Measurements from ENCODE around the gene WDFY4.

The WDFY4 gene

DNA sequence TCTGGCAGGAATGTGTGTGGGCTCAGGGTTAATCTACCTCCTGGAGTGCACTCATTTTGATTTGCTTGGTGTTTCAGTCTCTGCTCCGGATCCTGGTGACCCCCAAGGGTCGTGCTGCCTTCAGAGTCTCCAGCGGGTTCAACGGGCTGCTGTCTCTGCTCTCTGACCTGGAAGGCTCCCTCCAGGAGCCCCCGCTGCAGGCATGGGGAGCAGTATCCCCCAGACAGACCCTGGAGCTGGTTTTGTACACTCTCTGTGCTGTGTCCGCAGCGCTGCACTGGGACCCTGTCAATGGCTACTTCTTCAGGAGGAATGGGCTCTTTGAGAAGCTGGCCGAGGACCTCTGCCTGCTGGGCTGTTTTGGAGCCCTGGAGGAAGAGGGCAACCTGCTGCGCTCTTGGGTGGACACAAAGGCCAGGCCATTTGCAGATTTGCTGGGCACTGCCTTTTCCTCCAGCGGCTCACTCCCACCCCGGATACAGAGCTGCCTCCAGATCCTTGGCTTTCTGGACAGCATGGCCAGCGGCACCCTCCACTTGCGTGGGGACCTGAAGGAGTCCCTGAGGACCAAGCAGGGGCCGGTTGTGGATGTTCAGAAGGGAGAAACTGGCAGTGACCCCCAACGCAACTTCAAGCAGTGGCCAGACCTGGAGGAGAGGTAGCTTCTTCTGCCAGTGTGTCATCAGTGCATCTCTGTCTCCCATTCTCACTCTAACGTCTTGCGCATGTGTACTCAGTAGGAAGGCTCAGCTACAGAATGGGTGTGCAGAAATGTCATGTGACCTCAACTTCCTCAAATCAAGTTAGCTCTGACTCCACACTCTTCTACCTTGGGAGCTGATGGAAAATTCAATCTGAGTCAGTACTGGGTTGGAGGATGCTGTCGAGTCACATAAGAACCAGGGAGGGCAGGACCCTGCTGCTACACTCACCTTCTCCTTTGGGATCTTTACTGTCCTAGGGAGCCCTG, 58.5 kb downstream of the WDFY4 start:
- ATAC-seq = no peak
- no peak for TF ChIP-seq ESRRG (CRISPR knock-in tag; IDR thresholded peaks at IDR 0.05)
- TF ChIP-seq ARNTL (CRISPR knock-in tag; IDR thresholded peaks at IDR 0.05; ENCODE audit: borderline replicate concordance, low read depth) = no peak
- no peak for TF ChIP-seq ZNF565 (CRISPR knock-in tag; conservative IDR thresholded peaks at IDR 0.05; ENCODE audit: low read depth)
- no peak for TF ChIP-seq ZFP30 (CRISPR knock-in tag; IDR thresholded peaks at IDR 0.05)
- TF ChIP-seq ZC3H10 (CRISPR knock-in tag; IDR thresholded peaks at IDR 0.05) = no peak
- no peak for TF ChIP-seq TOX (CRISPR knock-in tag; IDR thresholded peaks at IDR 0.05; ENCODE audit: borderline replicate concordance)
- no peak for TF ChIP-seq PATZ1 (CRISPR knock-in tag; IDR thresholded peaks at IDR 0.05; ENCODE audit: borderline replicate concordance)
- TF ChIP-seq ZNF70 (CRISPR knock-in tag; IDR thresholded peaks at IDR 0.05) = no peak
- no peak for TF ChIP-seq ISL1 (CRISPR knock-in tag; IDR thresholded peaks at IDR 0.05)
- no peak for TF ChIP-seq PPARA (CRISPR knock-in tag; IDR thresholded peaks at IDR 0.05; ENCODE audit: borderline replicate concordance)
- TF ChIP-seq ZNF8 (CRISPR knock-in tag; IDR thresholded peaks at IDR 0.05) = no peak

DNA sequence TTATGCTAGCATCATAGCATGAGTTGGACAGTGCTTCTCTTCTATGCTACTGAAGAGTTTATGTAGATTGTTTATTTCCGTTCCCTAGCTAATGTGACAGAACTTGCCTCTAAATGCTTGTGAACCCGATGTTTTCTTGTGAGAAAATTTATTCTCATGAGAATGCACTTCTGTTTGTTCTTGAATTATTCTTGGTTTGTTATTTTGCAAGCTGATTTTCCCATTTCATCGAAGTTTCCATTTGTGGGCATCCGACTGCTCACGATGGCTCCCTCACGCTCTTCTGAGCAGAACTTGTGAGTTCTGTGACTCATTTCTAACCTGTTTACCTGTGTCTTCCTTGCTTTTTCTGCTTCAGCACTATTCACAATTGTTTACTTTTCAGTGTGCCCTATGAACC, 59.9 kb downstream of the WDFY4 start:
- no peak for ATAC-seq
- TF ChIP-seq RARB (CRISPR knock-in tag; IDR thresholded peaks at IDR 0.05) (no peak), TOX (CRISPR knock-in tag; IDR thresholded peaks at IDR 0.05; ENCODE audit: borderline replicate concordance) (no peak), OSR1 (CRISPR knock-in tag; IDR thresholded peaks at IDR 0.05) (no peak), SNAI2 (CRISPR knock-in tag; IDR thresholded peaks at IDR 0.05) (no peak), GLIS3 (CRISPR knock-in tag; IDR thresholded peaks at IDR 0.05) (no peak), ZNF565 (CRISPR knock-in tag; conservative IDR thresholded peaks at IDR 0.05; ENCODE audit: low read depth) (no peak), ARNTL (CRISPR knock-in tag; IDR thresholded peaks at IDR 0.05; ENCODE audit: borderline replicate concordance, low read depth) (no peak), CSRNP3 (CRISPR knock-in tag; IDR thresholded peaks at IDR 0.05) (no peak)

DNA sequence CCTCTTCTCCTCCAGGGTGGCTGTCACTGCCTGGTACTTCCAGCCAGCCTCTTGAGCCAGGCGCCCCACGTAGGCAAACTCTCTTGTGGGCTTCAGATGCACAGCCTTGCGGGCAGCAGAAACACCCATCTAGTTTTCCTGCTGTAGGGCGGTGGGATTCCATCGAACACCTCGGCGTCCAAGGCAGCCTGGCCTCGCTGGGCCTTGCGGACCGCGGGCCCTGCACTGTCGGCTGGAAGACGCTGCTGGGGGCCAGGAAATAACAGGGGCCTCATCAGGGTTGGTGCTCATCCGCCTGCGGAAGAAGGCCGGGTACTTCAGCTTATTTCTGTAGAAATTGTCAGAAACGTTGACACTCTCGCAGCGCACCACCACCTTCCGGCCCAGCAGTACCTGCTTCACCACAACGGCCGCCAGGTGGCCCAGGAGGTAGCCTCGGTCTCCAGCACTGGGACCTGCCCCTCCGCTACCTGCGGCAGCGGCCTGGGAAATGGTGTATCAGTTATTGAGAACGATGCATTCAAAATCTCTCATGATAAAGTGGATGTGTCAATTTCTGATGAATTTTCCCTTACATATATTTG, 61.1 kb downstream of the WDFY4 start:
- no peak for ATAC-seq
- no peak for TF ChIP-seq ZNF565 (CRISPR knock-in tag; conservative IDR thresholded peaks at IDR 0.05; ENCODE audit: low read depth)
- no peak for TF ChIP-seq TOX (CRISPR knock-in tag; IDR thresholded peaks at IDR 0.05; ENCODE audit: borderline replicate concordance)
- TF ChIP-seq ZFP3 (CRISPR knock-in tag; IDR thresholded peaks at IDR 0.05) = no peak
- no peak for TF ChIP-seq CSDC2 (CRISPR knock-in tag; IDR thresholded peaks at IDR 0.05)
- TF ChIP-seq POU6F1 (CRISPR knock-in tag; IDR thresholded peaks at IDR 0.05; ENCODE audit: borderline replicate concordance, low read depth) = no peak
- TF ChIP-seq PATZ1 (CRISPR knock-in tag; IDR thresholded peaks at IDR 0.05; ENCODE audit: borderline replicate concordance) = no peak
- no peak for TF ChIP-seq ARNTL (CRISPR knock-in tag; IDR thresholded peaks at IDR 0.05; ENCODE audit: borderline replicate concordance, low read depth)
- no peak for TF ChIP-seq PPARA (CRISPR knock-in tag; IDR thresholded peaks at IDR 0.05; ENCODE audit: borderline replicate concordance)
- TF ChIP-seq ESRRG (CRISPR knock-in tag; IDR thresholded peaks at IDR 0.05) = no peak
- TF ChIP-seq BACH2 (CRISPR knock-in tag; IDR thresholded peaks at IDR 0.05; ENCODE audit: borderline replicate concordance) = no peak
- TF ChIP-seq ZNF8 (CRISPR knock-in tag; IDR thresholded peaks at IDR 0.05) = no peak
- no peak for TF ChIP-seq SNAI2 (CRISPR knock-in tag; IDR thresholded peaks at IDR 0.05)
- TF ChIP-seq CSRNP3 (CRISPR knock-in tag; IDR thresholded peaks at IDR 0.05) = no peak
- TF ChIP-seq, protein P1, sequence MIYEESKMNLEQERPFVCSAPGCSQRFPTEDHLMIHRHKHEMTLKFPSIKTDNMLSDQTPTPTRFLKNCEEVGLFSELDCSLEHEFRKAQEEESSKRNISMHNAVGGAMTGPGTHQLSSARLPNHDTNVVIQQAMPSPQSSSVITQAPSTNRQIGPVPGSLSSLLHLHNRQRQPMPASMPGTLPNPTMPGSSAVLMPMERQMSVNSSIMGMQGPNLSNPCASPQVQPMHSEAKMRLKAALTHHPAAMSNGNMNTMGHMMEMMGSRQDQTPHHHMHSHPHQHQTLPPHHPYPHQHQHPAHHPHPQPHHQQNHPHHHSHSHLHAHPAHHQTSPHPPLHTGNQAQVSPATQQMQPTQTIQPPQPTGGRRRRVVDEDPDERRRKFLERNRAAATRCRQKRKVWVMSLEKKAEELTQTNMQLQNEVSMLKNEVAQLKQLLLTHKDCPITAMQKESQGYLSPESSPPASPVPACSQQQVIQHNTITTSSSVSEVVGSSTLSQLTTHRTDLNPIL (CRISPR knock-in tag; IDR thresholded peaks at IDR 0.05; ENCODE audit: low read depth) = no peak
- no peak for TF ChIP-seq ZC3H10 (CRISPR knock-in tag; IDR thresholded peaks at IDR 0.05)
- no peak for TF ChIP-seq ZNF70 (CRISPR knock-in tag; IDR thresholded peaks at IDR 0.05)
- no peak for TF ChIP-seq GLIS3 (CRISPR knock-in tag; IDR thresholded peaks at IDR 0.05)
- no peak for TF ChIP-seq ISL1 (CRISPR knock-in tag; IDR thresholded peaks at IDR 0.05)
- no peak for TF ChIP-seq TCF4 (CRISPR knock-in tag; IDR thresholded peaks at IDR 0.05; ENCODE audit: borderline replicate concordance)
- no peak for TF ChIP-seq ZFP30 (CRISPR knock-in tag; IDR thresholded peaks at IDR 0.05)
